ENCODE measurements around the gene SCPEP1.

DNA sequence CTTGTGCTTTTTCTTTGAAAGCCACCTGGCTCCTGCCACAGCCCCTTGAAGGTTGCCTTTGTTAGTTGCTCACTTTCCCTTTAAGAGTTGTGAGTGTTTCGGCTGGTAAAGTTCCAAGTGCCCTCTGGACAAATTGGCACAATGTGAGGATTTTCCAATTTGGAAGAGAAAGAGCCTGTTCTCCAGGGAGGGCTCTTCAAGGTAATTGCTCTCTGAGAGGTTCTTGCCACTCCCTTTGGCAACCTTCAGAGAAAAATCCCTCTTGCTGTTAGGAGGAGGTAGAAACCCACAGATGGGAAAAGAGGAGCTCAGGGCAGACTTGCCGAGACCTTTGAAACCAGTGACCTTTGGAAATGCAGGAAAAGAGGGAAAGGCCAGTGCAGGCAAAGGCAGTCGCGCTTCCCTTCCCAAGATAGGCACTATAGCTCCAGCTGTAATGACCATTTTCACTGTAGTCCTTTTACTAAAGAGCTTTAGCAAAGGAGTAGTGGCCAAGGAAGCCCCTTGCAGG lies 58.1 kb downstream of the SCPEP1 start:
- TF ChIP-seq EZH2 (IDR thresholded peaks at IDR 0.05; ENCODE audit: insufficient read depth, poor library complexity, severe bottlenecking) (no peak), EZH2phosphoT487 (IDR thresholded peaks at IDR 0.05; ENCODE audit: insufficient read depth, low read depth) (no peak)

Measured in GM23248 (cell line).